Astrocyte of the cerebellum (primary cell): ENCODE results near the gene ANKMY1.

Experiments used
- DNase-seq: peaks from one replicate; pipeline ENCODE4 v3.0.0-alpha.2; 2011; ENCODE audit warnings: low read depth
- H3K4me3 ChIP-seq: 2 replicates; pipeline ENCODE4 v1.5.1; 2011; ENCODE audit warnings: mild to moderate bottlenecking, low read depth, low read length, moderate library complexity
- in situ Hi-C: cut with HindIII; loops from 2 replicates; pipeline ENCODE4 v1.10.0; 2017; ENCODE audit warnings: low sequenced_read_pairs
- TF ChIP-seq, protein P1 (sequence below): IDR thresholded peaks from 2 replicates; pipeline ENCODE4 v1.5.1; 2012; ENCODE audit warnings: low read length, low read depth, moderate library complexity, mild to moderate bottlenecking; ENCODE audit errors: missing control alignments

ANKMY1 gene

DNA sequence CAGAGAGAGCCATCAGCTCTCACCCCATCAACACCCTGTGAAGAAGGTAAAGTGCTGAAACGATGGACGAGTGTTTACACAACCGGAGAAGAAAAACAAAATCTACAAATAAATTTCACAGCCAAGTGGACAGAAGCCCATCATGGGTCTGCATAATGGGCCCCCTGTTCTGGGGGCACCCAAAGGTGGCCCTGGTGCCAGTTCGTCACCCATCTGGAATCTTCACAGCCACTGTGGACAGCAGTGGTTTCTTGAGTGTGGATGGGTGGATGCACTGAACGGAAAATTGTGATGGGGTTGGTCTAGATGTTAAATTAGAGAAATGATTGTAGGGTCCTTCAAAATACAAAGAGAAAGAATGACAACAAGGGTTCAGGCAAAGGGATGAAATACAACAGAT, 38.8 kb downstream of the ANKMY1 start:
- TF ChIP-seq, protein P1, sequence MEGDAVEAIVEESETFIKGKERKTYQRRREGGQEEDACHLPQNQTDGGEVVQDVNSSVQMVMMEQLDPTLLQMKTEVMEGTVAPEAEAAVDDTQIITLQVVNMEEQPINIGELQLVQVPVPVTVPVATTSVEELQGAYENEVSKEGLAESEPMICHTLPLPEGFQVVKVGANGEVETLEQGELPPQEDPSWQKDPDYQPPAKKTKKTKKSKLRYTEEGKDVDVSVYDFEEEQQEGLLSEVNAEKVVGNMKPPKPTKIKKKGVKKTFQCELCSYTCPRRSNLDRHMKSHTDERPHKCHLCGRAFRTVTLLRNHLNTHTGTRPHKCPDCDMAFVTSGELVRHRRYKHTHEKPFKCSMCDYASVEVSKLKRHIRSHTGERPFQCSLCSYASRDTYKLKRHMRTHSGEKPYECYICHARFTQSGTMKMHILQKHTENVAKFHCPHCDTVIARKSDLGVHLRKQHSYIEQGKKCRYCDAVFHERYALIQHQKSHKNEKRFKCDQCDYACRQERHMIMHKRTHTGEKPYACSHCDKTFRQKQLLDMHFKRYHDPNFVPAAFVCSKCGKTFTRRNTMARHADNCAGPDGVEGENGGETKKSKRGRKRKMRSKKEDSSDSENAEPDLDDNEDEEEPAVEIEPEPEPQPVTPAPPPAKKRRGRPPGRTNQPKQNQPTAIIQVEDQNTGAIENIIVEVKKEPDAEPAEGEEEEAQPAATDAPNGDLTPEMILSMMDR, result no peak
- no peak for DNase-seq
- in situ Hi-C loops, result no loop called here
- no peak overlapping the region for H3K4me3 ChIP-seq

GRCh38 chr2:240517342-240517741, 40.4 kb downstream of the ANKMY1 start:
- TF ChIP-seq, protein P1, result no peak
- H3K4me3 ChIP-seq, result no peak overlapping the region
- DNase-seq, result no peak
- in situ Hi-C loops, result no loop called here

- no peak overlapping the region for H3K4me3 ChIP-seq
- in situ Hi-C loops, result no loop called here
- DNase-seq, result no peak
- TF ChIP-seq, protein P1, result no peak
Observed at GRCh38 chr2:240514631-240515030, 43.2 kb downstream of the ANKMY1 start.

GRCh38 chr2:240513549-240514287, 44.1 kb downstream of the ANKMY1 start:
- in situ Hi-C loops, result no loop called here
- peak; percentile 44 for DNase-seq
- no peak overlapping the region for H3K4me3 ChIP-seq
- TF ChIP-seq, protein P1, result peak; percentile 96

DNA sequence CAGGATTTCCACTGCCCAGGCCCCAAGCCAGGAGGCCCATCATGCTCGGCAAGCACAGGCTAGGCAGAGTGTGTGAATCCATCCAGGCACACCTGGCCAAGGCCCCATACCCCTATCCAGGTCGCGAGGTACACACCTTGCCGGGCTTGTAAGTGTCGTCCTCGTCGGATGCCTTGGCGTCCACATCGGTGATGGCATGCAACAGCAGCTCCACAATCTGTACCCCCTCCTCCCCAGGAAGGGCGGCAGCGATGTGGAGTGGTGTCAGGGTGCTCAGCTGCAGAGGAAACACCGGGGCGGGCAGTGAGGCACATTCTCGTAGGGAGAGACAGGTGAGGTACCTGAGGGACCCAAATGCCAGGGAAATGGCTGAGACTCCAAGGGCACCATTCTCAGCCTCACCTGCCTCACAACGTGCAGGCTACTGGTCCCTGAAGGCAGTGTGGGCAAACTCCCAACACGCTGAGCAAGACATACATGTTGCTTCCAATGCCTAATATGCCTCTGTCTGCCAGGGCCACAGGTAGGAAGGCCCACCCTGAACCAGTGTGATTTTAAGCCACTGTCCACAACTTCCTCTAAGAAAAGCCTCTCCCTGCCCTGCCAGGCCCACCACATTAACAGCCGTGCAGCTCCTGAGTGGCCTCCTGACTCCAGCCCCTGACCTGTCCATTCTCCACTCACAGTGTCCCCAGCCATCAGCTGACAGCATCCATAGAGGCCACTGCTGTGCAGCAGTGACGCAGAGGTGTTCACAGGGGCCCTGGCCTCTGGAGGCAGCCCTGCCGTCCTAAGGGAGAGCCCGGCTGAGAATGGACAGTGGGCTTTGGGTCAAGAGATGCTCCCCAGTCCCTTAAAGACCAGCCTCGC, 44.9 kb downstream of the ANKMY1 start:
- TF ChIP-seq, protein P1, result no peak
- H3K4me3 ChIP-seq, result no peak overlapping the region
- DNase-seq, result no peak
- in situ Hi-C loops, result no loop called here

- DNase-seq, result no peak
- TF ChIP-seq, protein P1, result no peak
- in situ Hi-C loops, result no loop called here
- no peak overlapping the region for H3K4me3 ChIP-seq
Observed at GRCh38 chr2:240512109-240512485, 45.7 kb downstream of the ANKMY1 start.
